Vagina (tissue), 2 donors: ENCODE data around the gene BPTF.

Experiments used
- POLR2A ChIP-seq, 2 donors: fragments of 450-650 bp; IDR thresholded peaks; one replicate each; pipeline ENCODE4 v1.6.1; 2017; ENCODE audit warnings: antibody characterized with exemption in 2 of 2, mild to moderate bottlenecking in 2 of 2, moderate library complexity in 2 of 2
- POLR2AphosphoS5 ChIP-seq, 2 donors: sonication (generic); formaldehyde crosslinking; IDR thresholded peaks; one replicate each; pipeline ENCODE4 v1.9.0; 2017; ENCODE audit warnings: antibody characterized with exemption in 2 of 2, mild to moderate bottlenecking in 2 of 2, low read depth in 1 of 2; ENCODE audit not compliant: insufficient read depth in 1 of 2
- TF ChIP-seq, protein P1 (sequence below), 3 experiments: fragments of 450-650 bp in 2 of 3; fragments of 200-600 bp in 1 of 3; sonication (generic) in 1 of 3; IDR thresholded peaks; one replicate each; pipeline ENCODE4 v1.5.1; 2017 to 2019; ENCODE audit warnings: antibody characterized with exemption in 3 of 3, mild to moderate bottlenecking in 2 of 3, moderate library complexity in 2 of 3

DNA sequence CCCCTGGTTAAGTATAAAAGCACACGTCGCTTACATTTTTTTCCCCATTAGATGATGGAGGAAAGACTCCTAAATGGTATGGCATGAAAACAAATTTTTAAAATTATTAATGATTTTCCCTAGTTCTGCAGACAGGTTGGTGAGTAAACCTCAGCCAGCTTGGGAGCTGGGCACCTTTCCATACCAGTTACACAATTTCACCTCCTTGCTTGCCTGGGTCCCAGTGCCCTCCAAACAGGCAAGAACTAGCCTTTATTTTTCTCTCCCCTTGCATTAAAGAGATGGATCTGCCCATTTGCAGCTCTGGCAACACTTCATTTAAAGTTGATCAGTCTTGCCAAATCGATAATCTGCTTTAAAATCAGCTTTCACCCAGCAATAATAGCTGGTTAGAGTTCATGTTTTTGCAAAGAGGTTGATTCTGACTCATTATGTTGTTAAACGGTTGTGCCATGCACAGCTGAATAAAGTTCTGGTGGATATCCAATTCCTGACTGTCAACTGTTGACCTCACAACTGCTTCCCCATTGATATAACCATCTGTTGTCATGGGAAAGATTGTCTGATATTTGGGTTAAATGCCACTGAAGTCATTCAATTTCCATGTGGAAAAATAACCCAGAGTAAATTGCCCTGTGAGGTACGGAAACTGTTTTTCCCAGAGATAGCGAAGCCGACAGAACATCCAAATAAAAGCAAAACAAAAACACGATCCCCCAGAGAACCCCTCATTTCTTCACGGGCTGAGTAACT is 169.7 kb downstream of the BPTF start:
- TF ChIP-seq, protein P1, sequence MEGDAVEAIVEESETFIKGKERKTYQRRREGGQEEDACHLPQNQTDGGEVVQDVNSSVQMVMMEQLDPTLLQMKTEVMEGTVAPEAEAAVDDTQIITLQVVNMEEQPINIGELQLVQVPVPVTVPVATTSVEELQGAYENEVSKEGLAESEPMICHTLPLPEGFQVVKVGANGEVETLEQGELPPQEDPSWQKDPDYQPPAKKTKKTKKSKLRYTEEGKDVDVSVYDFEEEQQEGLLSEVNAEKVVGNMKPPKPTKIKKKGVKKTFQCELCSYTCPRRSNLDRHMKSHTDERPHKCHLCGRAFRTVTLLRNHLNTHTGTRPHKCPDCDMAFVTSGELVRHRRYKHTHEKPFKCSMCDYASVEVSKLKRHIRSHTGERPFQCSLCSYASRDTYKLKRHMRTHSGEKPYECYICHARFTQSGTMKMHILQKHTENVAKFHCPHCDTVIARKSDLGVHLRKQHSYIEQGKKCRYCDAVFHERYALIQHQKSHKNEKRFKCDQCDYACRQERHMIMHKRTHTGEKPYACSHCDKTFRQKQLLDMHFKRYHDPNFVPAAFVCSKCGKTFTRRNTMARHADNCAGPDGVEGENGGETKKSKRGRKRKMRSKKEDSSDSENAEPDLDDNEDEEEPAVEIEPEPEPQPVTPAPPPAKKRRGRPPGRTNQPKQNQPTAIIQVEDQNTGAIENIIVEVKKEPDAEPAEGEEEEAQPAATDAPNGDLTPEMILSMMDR (IDR thresholded peaks at IDR 0.05) = no peak
- no peak for TF ChIP-seq POLR2A (IDR thresholded peaks at IDR 0.05)
- peak in 1 of 2 donors; percentile 56 for TF ChIP-seq POLR2AphosphoS5 (IDR thresholded peaks at IDR 0.05; ENCODE audit: insufficient read depth in 1 of 2, low read depth in 1 of 2)
